ENCODE data around the gene PDPK1.

Gene PDPK1

DNA sequence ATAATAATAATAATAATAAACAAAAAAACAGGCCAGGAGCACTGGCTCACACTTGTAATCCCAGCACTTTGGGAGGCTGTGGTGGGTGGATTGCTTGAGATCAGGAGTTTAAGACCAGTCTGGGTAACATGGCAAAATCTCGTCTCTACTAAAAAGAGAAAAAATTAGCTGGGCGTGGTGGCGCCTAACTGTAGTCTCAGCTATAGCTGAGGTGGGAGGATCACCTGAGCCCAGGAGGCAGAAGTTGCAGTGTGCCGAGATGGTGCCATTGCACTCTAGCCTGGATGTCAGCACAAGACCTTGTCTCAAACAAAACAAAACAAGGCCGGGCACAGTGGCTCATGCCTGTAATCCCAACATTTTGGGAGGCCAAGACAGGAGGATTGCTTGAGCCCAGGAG lies 42.8 kb upstream of the PDPK1 start:
- TF ChIP-seq, protein P1, sequence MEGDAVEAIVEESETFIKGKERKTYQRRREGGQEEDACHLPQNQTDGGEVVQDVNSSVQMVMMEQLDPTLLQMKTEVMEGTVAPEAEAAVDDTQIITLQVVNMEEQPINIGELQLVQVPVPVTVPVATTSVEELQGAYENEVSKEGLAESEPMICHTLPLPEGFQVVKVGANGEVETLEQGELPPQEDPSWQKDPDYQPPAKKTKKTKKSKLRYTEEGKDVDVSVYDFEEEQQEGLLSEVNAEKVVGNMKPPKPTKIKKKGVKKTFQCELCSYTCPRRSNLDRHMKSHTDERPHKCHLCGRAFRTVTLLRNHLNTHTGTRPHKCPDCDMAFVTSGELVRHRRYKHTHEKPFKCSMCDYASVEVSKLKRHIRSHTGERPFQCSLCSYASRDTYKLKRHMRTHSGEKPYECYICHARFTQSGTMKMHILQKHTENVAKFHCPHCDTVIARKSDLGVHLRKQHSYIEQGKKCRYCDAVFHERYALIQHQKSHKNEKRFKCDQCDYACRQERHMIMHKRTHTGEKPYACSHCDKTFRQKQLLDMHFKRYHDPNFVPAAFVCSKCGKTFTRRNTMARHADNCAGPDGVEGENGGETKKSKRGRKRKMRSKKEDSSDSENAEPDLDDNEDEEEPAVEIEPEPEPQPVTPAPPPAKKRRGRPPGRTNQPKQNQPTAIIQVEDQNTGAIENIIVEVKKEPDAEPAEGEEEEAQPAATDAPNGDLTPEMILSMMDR (IDR thresholded peaks at IDR 0.05; ENCODE audit: borderline replicate concordance, insufficient read depth, low read depth, low read length), result no peak
- no peak overlapping the region for H3K4me3 ChIP-seq (ENCODE audit: low read depth, low read length)

DNA sequence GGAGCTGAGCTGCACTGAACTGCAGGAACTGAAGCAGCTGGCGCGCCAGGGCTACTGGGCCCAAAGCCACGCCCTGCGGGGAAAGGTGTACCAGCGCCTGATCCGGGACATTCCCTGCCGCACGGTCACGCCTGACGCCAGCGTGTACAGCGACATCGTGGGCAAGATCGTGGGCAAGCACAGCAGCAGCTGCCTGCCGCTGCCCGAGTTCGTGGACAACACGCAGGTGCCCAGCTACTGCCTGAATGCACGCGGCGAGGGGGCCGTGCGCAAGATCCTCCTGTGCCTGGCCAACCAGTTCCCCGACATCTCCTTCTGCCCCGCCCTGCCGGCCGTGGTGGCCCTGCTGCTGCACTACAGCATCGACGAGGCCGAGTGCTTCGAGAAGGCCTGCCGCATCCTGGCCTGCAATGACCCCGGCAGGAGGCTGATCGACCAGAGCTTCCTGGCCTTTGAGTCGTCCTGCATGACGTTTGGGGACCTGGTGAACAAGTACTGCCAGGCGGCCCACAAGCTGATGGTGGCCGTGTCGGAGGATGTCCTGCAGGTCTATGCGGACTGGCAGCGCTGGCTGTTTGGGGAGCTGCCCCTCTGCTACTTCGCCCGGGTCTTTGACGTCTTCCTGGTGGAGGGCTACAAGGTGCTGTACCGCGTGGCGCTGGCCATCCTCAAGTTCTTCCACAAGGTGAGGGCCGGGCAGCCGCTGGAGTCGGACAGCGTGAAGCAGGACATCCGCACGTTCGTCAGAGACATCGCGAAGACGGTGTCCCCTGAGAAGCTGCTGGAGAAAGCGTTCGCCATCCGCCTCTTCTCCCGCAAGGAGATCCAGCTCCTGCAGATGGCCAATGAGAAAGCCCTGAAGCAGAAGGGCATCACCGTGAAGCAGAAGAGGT lies 41.4 kb upstream of the PDPK1 start:
- no peak overlapping the region for H3K4me3 ChIP-seq (ENCODE audit: low read depth, low read length)
- TF ChIP-seq, protein P1 (IDR thresholded peaks at IDR 0.05; ENCODE audit: borderline replicate concordance, insufficient read depth, low read depth, low read length), result no peak

DNA sequence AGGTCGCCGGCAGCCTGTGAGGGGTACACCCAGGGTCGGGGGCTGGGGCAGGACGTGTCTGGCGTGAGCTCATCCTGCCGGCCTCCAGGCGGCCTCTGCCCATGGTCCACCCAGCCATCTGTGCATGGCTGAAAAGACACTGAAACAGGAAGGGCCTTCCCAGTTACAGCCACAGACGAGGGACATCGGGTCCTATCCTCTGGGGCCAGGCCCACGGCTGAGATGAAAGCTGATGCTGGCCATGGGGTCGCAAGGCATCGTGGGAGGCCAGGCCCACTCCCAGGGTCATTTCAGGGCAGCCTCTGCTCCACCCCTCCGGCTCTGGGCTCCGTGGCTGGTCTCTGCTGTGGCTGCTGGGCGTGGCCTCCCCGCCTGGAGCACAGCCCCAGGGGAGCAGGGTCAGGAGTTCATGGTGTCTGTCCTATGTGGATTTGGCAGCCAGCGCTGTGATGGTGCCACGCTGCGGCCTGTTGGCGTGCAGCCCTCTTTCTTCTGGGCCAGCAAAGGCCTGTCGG lies 40.6 kb upstream of the PDPK1 start:
- no peak overlapping the region for H3K4me3 ChIP-seq (ENCODE audit: low read depth, low read length)
- TF ChIP-seq, protein P1 (IDR thresholded peaks at IDR 0.05; ENCODE audit: borderline replicate concordance, insufficient read depth, low read depth, low read length), result no peak

DNA sequence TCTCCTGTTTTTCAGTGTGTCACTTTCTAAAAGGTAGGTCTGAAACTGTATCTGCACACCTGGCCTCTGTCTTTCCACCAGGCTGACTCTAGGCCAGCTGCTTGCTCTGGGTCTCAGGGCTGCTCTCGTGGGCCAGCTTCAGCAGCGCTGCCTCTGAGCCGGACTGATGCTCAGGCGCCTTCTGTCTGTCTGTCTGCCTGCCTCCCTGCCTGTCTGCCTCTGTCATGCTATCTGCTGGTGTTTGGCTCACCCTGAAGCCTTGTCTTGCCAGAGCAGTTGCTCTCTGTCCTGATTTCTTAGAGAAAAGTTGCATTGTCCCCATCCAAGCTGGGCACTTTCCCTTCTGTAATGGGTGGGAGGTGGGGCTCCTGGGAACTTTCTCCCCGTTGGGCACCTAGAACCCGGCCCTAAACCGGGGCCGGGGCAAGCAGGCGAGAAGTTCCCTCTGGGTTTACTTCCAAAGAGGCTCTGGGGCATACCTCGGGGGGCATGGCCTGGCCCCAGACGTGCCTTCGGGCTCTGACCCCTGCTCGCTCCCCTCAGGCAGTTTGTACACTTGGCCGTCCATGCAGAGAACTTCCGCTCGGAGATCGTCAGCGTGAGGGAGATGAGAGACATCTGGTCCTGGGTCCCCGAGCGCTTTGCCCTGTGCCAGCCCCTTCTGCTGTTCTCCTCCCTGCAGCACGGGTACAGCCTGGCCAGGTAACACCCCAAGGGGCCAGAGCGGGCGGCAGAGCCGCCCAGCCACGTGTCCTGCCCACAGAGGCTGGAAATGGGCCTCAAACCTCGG lies 39.9 kb upstream of the PDPK1 start:
- no peak overlapping the region for H3K4me3 ChIP-seq (ENCODE audit: low read depth, low read length)
- TF ChIP-seq, protein P1 (IDR thresholded peaks at IDR 0.05; ENCODE audit: borderline replicate concordance, insufficient read depth, low read depth, low read length), result no peak

DNA sequence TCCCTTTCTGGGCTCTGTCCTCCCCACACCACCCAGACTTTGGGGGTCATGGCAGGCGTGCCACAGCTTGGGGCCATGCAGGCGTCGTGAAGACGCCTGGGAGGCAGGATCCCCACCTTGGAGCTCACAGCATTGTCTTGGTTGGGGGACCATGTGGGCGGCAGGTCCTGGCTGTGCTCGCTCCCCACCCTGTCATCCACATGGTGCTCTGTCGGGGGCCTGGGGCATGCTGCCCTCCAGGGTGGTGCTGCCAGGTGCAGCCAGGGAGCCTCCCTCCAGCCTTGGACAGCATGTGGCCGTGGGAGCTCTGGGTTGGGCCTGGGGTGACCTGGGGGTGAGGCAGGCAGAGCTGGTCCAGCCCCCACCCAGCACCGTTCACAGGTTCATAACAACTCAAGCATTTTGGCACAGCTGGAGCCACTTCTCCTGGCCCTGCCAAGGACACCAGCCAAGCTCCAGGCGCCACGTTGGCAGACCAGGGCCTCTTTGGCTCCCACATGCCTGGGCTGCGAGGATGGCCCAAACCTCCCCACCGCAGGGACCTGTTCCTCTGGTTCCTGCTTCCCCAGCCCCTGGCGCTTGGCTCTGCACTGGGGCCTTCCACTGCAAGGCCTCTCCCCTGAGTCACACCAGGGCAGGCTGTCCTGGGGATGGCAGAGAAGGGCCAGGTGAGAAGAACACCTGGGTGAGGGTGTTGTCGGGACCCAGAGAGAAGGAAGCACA lies 39.1 kb upstream of the PDPK1 start:
- no peak overlapping the region for H3K4me3 ChIP-seq (ENCODE audit: low read depth, low read length)
- TF ChIP-seq, protein P1 (IDR thresholded peaks at IDR 0.05; ENCODE audit: borderline replicate concordance, insufficient read depth, low read depth, low read length), result no peak

DNA sequence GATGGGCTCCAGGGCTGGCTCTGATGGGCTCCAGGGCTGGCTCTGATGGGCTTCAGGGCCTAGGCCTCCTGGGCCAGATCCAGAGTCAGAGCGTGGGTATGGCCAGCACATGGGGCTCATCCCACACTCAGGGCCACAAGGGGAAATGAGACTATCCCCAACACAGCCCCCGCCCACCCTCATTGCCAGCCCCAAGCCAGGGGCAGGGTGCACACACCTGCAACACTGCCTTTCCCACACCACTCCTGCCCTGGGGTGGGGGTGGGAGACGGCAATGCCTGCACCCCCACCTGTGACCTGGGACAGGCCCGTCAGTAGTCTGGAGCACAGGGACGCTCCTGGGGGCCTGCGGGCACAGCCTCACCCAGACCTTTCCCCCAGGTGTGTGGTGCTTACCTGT lies 38.4 kb upstream of the PDPK1 start:
- TF ChIP-seq, protein P1 (IDR thresholded peaks at IDR 0.05; ENCODE audit: borderline replicate concordance, insufficient read depth, low read depth, low read length), result no peak
- no peak overlapping the region for H3K4me3 ChIP-seq (ENCODE audit: low read depth, low read length)
